Transverse colon (tissue), 4 donors: ENCODE data around the gene PKDCC. TPM values are rescaled to one million over a fixed set of nuclear protein-coding genes. Genes with fewer than 3 reads are reported as not detected.
A peak's percentile ranks its signal among the peaks of the same experiment; 100 is the strongest.

Source experiments
- DNase-seq: peaks from one replicate; pipeline ENCODE4 v3.0.0-alpha.2; 2019
- H3K27ac ChIP-seq, 4 donors: fragments of 200-600 bp; sonication (generic); 2 replicates each; pipeline ENCODE4 v1.5.1; 2016 to 2018; ENCODE audit warnings: inconsistent platforms in 4 of 4
- H3K27me3 ChIP-seq: fragments of 200-600 bp; sonication (generic); 2 replicates; pipeline ENCODE4 v1.5.1; 2017; ENCODE audit warnings: inconsistent platforms
- H3K36me3 ChIP-seq, 4 donors: fragments of 200-600 bp; sonication (generic); 2 replicates each; pipeline ENCODE4 v1.5.1; 2017 to 2019; ENCODE audit warnings: inconsistent platforms in 4 of 4
- H3K4me1 ChIP-seq, 4 donors: fragments of 200-600 bp; sonication (generic); 2 replicates each; pipeline ENCODE4 v1.5.1; 2017 to 2020; ENCODE audit warnings: inconsistent platforms in 4 of 4
- H3K4me3 ChIP-seq, 4 donors: fragments of 200-600 bp; sonication (generic); 1 replicate in 1 of 4; 2 replicates in 3 of 4; pipeline versions ENCODE4 v1.5.1 to v1.6.1; 2017 to 2019; ENCODE audit warnings: inconsistent platforms in 4 of 4
- H3K9me3 ChIP-seq, 2 donors: fragments of 200-600 bp; sonication (generic); 2 replicates each; pipeline ENCODE4 v1.5.1; 2017 to 2019; ENCODE audit warnings: inconsistent platforms in 2 of 2
- EP300 ChIP-seq: sonication (generic); formaldehyde crosslinking; IDR thresholded peaks from one replicate; pipeline ENCODE4 v1.6.1; 2017; ENCODE audit warnings: antibody characterized with exemption, low read depth
- POLR2A ChIP-seq: fragments of 450-650 bp; IDR thresholded peaks from one replicate; pipeline ENCODE4 v1.6.1; 2016; ENCODE audit warnings: antibody characterized with exemption, mild to moderate bottlenecking, moderate library complexity
- POLR2AphosphoS5 ChIP-seq, 3 donors: sonication (generic); formaldehyde crosslinking; IDR thresholded peaks; one replicate each; pipeline ENCODE4 v1.6.1; 2016; ENCODE audit warnings: antibody characterized with exemption in 3 of 3
- WGBS, 2 donors: methylation state at CpG; one replicate each; pipeline ENCODE4 v1.1.5; 2018; ENCODE audit warnings: low coverage in 1 of 2; 5-methylcytosine and 5-hydroxymethylcytosine counted together
- in situ Hi-C, 4 donors: fragments of 200-750 bp; cut with MboI; loops; one replicate each; pipeline versions ENCODE4 v1.15.0 to v1.15.1; 2017; ENCODE audit warnings: low sequenced_read_pairs in 3 of 4, low pct_ligation_motif_present in 1 of 4, low pct_unique_long_range_greater_than_20kb in 1 of 4
- intact Hi-C: fragments of 100-400 bp; cut with DNase I; formaldehyde crosslinking; loops from one replicate; pipeline ENCODE4 v1.15.1; 2023; ENCODE audit warnings: low total_unique reads
- total RNA-seq, 4 donors: library from RNA; depleted of rRNA; stranded (reverse); fragments of >200 nt; gene quantifications; one replicate each; pipeline ENCODE4 v1.1.0, GENCODE V29; 2016
- TF ChIP-seq, protein P1 (sequence below), 5 experiments: fragments of 200-600 bp in 3 of 5; fragments of 450-650 bp in 2 of 5; sonication (generic) in 3 of 5; IDR thresholded peaks; 1 replicate in 2 of 5; 2 replicates in 3 of 5; pipeline ENCODE4 v1.5.1; 2016 to 2017; ENCODE audit warnings: antibody characterized with exemption in 5 of 5, inconsistent platforms in 3 of 5, mild to moderate bottlenecking in 2 of 5, moderate library complexity in 1 of 5

Gene PKDCC
- total RNA-seq, 4 donors from 2014 or later: 60.6 to 108 (median 74.6) TPM

- H3K27me3 ChIP-seq: no peaks in the 10 kb centered on the region
- in situ Hi-C loops: loop anchor here in 1 of 4 donors (25.0 kb wide), 1 partner anchor 237 kb away; no protein-coding TSS in a partner anchor
- 97 to 100% methylated on average over 2 to 5 of the region's 20 CpGs for WGBS, 2 donors
- peaks cover 0 to 44% (median 9%) of the 10 kb centered on the region in 4 donors for H3K4me1 ChIP-seq
- TF ChIP-seq, protein P1, sequence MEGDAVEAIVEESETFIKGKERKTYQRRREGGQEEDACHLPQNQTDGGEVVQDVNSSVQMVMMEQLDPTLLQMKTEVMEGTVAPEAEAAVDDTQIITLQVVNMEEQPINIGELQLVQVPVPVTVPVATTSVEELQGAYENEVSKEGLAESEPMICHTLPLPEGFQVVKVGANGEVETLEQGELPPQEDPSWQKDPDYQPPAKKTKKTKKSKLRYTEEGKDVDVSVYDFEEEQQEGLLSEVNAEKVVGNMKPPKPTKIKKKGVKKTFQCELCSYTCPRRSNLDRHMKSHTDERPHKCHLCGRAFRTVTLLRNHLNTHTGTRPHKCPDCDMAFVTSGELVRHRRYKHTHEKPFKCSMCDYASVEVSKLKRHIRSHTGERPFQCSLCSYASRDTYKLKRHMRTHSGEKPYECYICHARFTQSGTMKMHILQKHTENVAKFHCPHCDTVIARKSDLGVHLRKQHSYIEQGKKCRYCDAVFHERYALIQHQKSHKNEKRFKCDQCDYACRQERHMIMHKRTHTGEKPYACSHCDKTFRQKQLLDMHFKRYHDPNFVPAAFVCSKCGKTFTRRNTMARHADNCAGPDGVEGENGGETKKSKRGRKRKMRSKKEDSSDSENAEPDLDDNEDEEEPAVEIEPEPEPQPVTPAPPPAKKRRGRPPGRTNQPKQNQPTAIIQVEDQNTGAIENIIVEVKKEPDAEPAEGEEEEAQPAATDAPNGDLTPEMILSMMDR (IDR thresholded peaks at IDR 0.05): no peak
- TF ChIP-seq POLR2AphosphoS5 (IDR thresholded peaks at IDR 0.05) (no peak), EP300 (no peak)
- no peak for DNase-seq
- peak overlapping the region; percentile 80 to 87 (median 82) for H3K27ac ChIP-seq
- no peaks in the 10 kb centered on the region for H3K9me3 ChIP-seq
- H3K36me3 ChIP-seq: no peaks in the 10 kb centered on the region
- intact Hi-C loops: loop anchor here (2.0 kb wide), 1 partner anchor 68 kb away; the partner anchor contains the start of gene EML4
- H3K4me3 ChIP-seq: peak overlapping the region in 3 of 4 donors; percentile 38 to 52 (median 48)
Measured at GRCh38 chr2:42100683-42101205, 52.9 kb downstream of the PKDCC start.

DNA sequence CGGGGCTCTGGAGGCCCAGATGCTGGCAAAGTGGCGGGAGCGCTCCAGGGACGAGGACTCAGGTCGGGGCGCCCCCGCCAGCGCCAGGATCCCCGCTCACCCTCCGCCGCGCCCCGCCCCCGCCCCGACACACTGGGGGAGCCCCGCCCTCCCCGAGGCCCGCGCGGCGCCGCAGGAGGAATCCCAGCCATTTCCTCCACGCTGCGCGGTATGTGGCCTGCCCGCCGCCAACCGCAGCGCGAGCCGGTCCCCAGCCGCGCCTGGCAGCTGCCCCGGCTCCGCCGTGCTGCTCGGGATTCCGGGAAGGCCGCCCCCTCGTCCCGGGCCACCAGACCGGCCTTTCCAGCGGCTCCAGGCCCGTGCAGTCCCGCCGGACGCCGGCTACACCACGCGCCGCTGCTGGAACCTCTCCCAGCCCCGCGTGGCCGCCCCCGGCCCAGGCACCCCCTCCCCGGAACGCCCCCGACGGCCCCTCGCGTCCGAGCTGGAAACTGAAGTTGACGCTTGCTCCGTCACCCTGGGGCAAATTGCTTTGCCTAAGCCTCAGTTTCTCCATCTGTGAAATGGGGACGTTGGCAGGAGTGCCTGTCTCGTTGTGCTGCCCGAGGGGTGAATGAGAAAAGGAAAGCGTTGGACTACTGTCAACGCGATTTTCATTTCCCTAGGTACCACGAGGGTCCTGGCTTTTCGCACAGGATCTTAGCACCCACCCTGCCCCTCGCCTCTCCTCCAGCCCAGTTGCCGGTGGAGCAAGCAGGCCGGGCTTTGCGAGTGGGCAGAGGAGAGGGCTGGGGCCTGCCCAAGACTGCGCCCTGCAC, 53.6 kb downstream of the PKDCC start:
- H3K4me1 ChIP-seq: peaks cover 0 to 38% (median 9%) of the 10 kb centered on the region in 4 donors
- TF ChIP-seq POLR2AphosphoS5 (IDR thresholded peaks at IDR 0.05): peak in 1 of 3 donors; percentile 48
- TF ChIP-seq, protein P1 (IDR thresholded peaks at IDR 0.05): no peak
- TF ChIP-seq EP300: no peak
- no peak for TF ChIP-seq POLR2A
- H3K9me3 ChIP-seq: no peaks in the 10 kb centered on the region
- in situ Hi-C loops (loop anchor here in 1 of 4 donors (25.0 kb wide), 1 partner anchor 236 kb away; no protein-coding TSS in a partner anchor), intact Hi-C loops (loop anchor here (2.0 kb wide), 1 partner anchor 67 kb away; the partner anchor contains the start of gene EML4)
- DNase-seq: peak; percentile 75
- peak overlapping the region; percentile 10 to 52 (median 43) for H3K4me3 ChIP-seq
- WGBS, 2 donors: 17% methylated on average over 54 of the region's 77 CpGs; no CpG with 5 or more reads in 1 of the 2 donors
- peak overlapping the region; percentile 80 to 87 (median 82) for H3K27ac ChIP-seq
- no peaks in the 10 kb centered on the region for H3K36me3 ChIP-seq
- H3K27me3 ChIP-seq: no peaks in the 10 kb centered on the region

- Histone ChIP-seq H3K4me3 (peak overlapping the region in 3 of 4 donors; percentile 38 to 52 (median 48)), H3K9me3 (no peaks in the 10 kb centered on the region), H3K4me1 (peaks cover 0 to 33% (median 9%) of the 10 kb centered on the region in 4 donors), H3K36me3 (no peaks in the 10 kb centered on the region), H3K27ac (peak overlapping the region; percentile 80 to 87 (median 82)), H3K27me3 (no peaks in the 10 kb centered on the region)
- DNase-seq: peak; percentile 78
- TF ChIP-seq, protein P1 (IDR thresholded peaks at IDR 0.05): no peak
- TF ChIP-seq POLR2A (no peak), POLR2AphosphoS5 (IDR thresholded peaks at IDR 0.05) (peak in 1 of 3 donors; percentile 25), EP300 (no peak)
- intact Hi-C loops (no loop called here), in situ Hi-C loops (loop anchor here in 1 of 4 donors (25.0 kb wide), 1 partner anchor 235 kb away; no protein-coding TSS in a partner anchor)
- WGBS, 2 donors: 24 to 54% methylated on average over 7 to 33 of the region's 33 CpGs
Measured at GRCh38 chr2:42102024-42102590, 54.3 kb downstream of the PKDCC start.
